B cell (primary cell): ENCODE results near the gene FRK. TPM values are rescaled to one million over a fixed set of nuclear protein-coding genes. Genes with fewer than 3 reads are reported as not detected.

Source experiments
- ATAC-seq: fragments of 200-7000 bp; cut with Tn5 transposase; one replicate; pipeline ENCODE4 v1.10.0; 2021; ENCODE audit warnings: low read depth, mild to moderate bottlenecking, moderate number of reproducible peaks, moderate library complexity
- CTCF ChIA-PET: fragments of 350-600 bp; sonication (Branson Sonifier 250); formaldehyde crosslinking; loops from one replicate; lab custom pipeline; 2021; ENCODE audit warnings: antibody characterized with exemption, inconsistent platforms; lab: Charles Lee
- POLR2A ChIA-PET: fragments of 350-600 bp; sonication (Branson Sonifier 250); formaldehyde crosslinking; loops from one replicate; lab custom pipeline; 2021; ENCODE audit warnings: antibody characterized with exemption; lab: Charles Lee
- DNase-seq: peaks from one replicate; pipeline ENCODE4 v3.0.0; 2013
- H2AFZ ChIP-seq: 2 replicates; pipeline ENCODE4 v1.6.1; 2012; ENCODE audit warnings: mild to moderate bottlenecking, low read depth, low read length; ENCODE audit not compliant: insufficient read depth, poor library complexity, severe bottlenecking
- H3K27ac ChIP-seq, 2 donors: 1 replicate in 1 of 2; 2 replicates in 1 of 2; pipeline ENCODE4 v1.5.1; 2012 to 2013; ENCODE audit warnings: low read length in 2 of 2, mild to moderate bottlenecking in 2 of 2, moderate library complexity in 1 of 2
- H3K27me3 ChIP-seq, 4 experiments: fragments of 200-600 bp in 1 of 4; sonication (generic) in 1 of 4; replicated peaks in 1 of 4; 1 replicate in 2 of 4; 2 replicates in 2 of 4; pipeline versions ENCODE4 v1.6.1 to v1.7.0; 2013 to 2016; ENCODE audit warnings: low read length in 3 of 4, mild to moderate bottlenecking in 2 of 4, mixed read lengths in 1 of 4, moderate library complexity in 1 of 4; ENCODE audit not compliant: insufficient read depth in 4 of 4, control insufficient read depth in 3 of 4; ENCODE audit errors: control extremely low read depth in 1 of 4
- H3K36me3 ChIP-seq, 2 experiments: replicated peaks in 1 of 2; 1 replicate in 1 of 2; 2 replicates in 1 of 2; pipeline versions ENCODE4 v1.6.1 to v1.7.1; 2013; ENCODE audit warnings: low read length in 1 of 2; ENCODE audit not compliant: insufficient read depth in 2 of 2, control insufficient read depth in 1 of 2; ENCODE audit errors: control extremely low read depth in 1 of 2, extremely low read depth in 1 of 2
- H3K4me1 ChIP-seq, 2 donors: fragments of 200-600 bp in 1 of 2; sonication (generic) in 1 of 2; 1 replicate in 1 of 2; 2 replicates in 1 of 2; pipeline versions ENCODE4 v1.5.1 to v1.6.1; 2013 to 2017; ENCODE audit warnings: low read length in 2 of 2; ENCODE audit not compliant: control insufficient read depth in 2 of 2, insufficient read depth in 2 of 2
- H3K4me2 ChIP-seq: replicated peaks from 2 replicates; pipeline ENCODE3; 2012; ENCODE audit warnings: mild to moderate bottlenecking, low read depth, low read length; ENCODE audit not compliant: poor library complexity, severe bottlenecking
- H3K4me3 ChIP-seq, 5 experiments: fragments of 200-600 bp in 1 of 5; sonication (generic) in 1 of 5; 1 replicate in 3 of 5; 2 replicates in 2 of 5; pipeline versions ENCODE4 v1.5.1 to v1.7.0; 2011 to 2016; ENCODE audit warnings: low read length in 4 of 5, mild to moderate bottlenecking in 4 of 5, low read depth in 2 of 5, control low read depth in 1 of 5, moderate library complexity in 1 of 5; ENCODE audit not compliant: insufficient read depth in 1 of 5; ENCODE audit errors: control extremely low read depth in 1 of 5, extremely low read depth in 1 of 5
- H3K79me2 ChIP-seq: fragments of 200-600 bp; sonication (generic); one replicate; pipeline ENCODE4 v1.6.0; 2016; ENCODE audit warnings: low read length; ENCODE audit not compliant: control insufficient read depth, insufficient read depth
- H3K9ac ChIP-seq: fragments of 200-600 bp; sonication (generic); 2 replicates; pipeline ENCODE4 v1.6.1; 2017; ENCODE audit warnings: mild to moderate bottlenecking, low read length, moderate library complexity
- H3K9me3 ChIP-seq, 3 donors: one replicate each; pipeline versions ENCODE4 v1.6.1 to v1.7.1; 2013; ENCODE audit warnings: low read length in 2 of 3; ENCODE audit not compliant: control insufficient read depth in 2 of 3, insufficient read depth in 1 of 3; ENCODE audit errors: control extremely low read depth in 1 of 3
- H4K20me1 ChIP-seq: 2 replicates; pipeline ENCODE4 v1.6.0; 2012; ENCODE audit warnings: mild to moderate bottlenecking, low read length; ENCODE audit not compliant: insufficient read depth, control insufficient read depth, poor library complexity, severe bottlenecking
- H3K27ac Mint-ChIP-seq: one replicate; pipeline ENCODE4 v1.8.0; 2021; ENCODE audit warnings: mixed read lengths
- H3K27me3 Mint-ChIP-seq: one replicate; pipeline ENCODE4 v1.8.0; 2021; ENCODE audit warnings: mixed read lengths
- H3K4me1 Mint-ChIP-seq: one replicate; pipeline ENCODE4 v1.8.0; 2021; ENCODE audit warnings: mixed read lengths
- H3K4me3 Mint-ChIP-seq: one replicate; pipeline ENCODE4 v1.8.0; 2021; ENCODE audit warnings: mixed read lengths
- H3K9me3 Mint-ChIP-seq: one replicate; pipeline ENCODE4 v1.8.0; 2022; ENCODE audit warnings: mixed read lengths; ENCODE audit not compliant: insufficient read depth
- CTCF ChIP-seq: fragments of 200-600 bp; IDR thresholded peaks from one replicate; pipeline ENCODE4 v1.8.0; 2022; ENCODE audit warnings: antibody characterized with exemption, mild to moderate bottlenecking
- EZH2 ChIP-seq: IDR thresholded peaks from 2 replicates; pipeline ENCODE4 v1.6.1; 2012; ENCODE audit warnings: borderline replicate concordance, low read depth, mild to moderate bottlenecking, moderate library complexity, low read length; ENCODE audit not compliant: insufficient read depth, poor library complexity, severe bottlenecking
- WGBS: methylation state at CpG from one replicate; pipeline ENCODE4 v1.1.5; 2013; ENCODE audit warnings: missing lambda C conversion rate; ENCODE audit not compliant: insufficient coverage; 5-methylcytosine and 5-hydroxymethylcytosine counted together
- intact Hi-C: fragments of 100-400 bp; cut with micrococcal nuclease; formaldehyde crosslinking; loops from one replicate; pipeline ENCODE4 v1.10.0; 2022
- polyA plus RNA-seq: library from polyadenylated mRNA; depleted of rRNA; stranded (reverse); fragments of >200 nt; gene quantifications from 2 replicates; pipeline ENCODE4 v1.2.3, GENCODE V29; 2012
- total RNA-seq, 2 donors: library from RNA; stranded (reverse); fragments of 120-200 nt in 1 of 2; gene quantifications; 1 replicate in 1 of 2; 2 replicates in 1 of 2; pipeline versions ENCODE4 v1.2.3 to v1.2.4, GENCODE V29; 2013 to 2022

Gene FRK
- total and polyA plus RNA-seq, 2 donors (not counting 1 experiment from before 2014, with no cell fraction given): 0.01 to 0.07 TPM

- H3K9me3 ChIP-seq: no peaks in the 10 kb centered on the region
- H3K4me1 ChIP-seq: no peaks in the 10 kb centered on the region
- no peak overlapping the region for H3K4me2 ChIP-seq
- H3K27ac Mint-ChIP-seq: no peak overlapping the region
- no peaks in the 10 kb centered on the region for H3K9me3 Mint-ChIP-seq
- no peak overlapping the region for H2AFZ ChIP-seq
- H4K20me1 ChIP-seq: no peaks in the 10 kb centered on the region
- intact Hi-C loops: no loop called here
- ATAC-seq: no peak
- H3K27ac ChIP-seq: no peak overlapping the region
- ChIA-PET POLR2A (no interaction called here), CTCF (no interaction called here)
- H3K27me3 Mint-ChIP-seq: peaks cover 3% of the 10 kb centered on the region
- TF ChIP-seq EZH2: no peak
- H3K36me3 ChIP-seq: no peaks in the 10 kb centered on the region
- H3K9ac ChIP-seq: no peak overlapping the region
- H3K4me3 ChIP-seq: no peak overlapping the region
- H3K79me2 ChIP-seq: no peaks in the 10 kb centered on the region
- H3K4me1 Mint-ChIP-seq: no peaks in the 10 kb centered on the region
- no peak for DNase-seq
- no peak overlapping the region for H3K4me3 Mint-ChIP-seq
- H3K27me3 ChIP-seq: no peaks in the 10 kb centered on the region
- no CpG with 5 or more reads among the region's 2 CpGs for WGBS
Measured at GRCh38 chr6:115976321-115976870, 84.3 kb downstream of the FRK start.

- Histone ChIP-seq H3K9me3 (no peaks in the 10 kb centered on the region), H3K9ac (no peak overlapping the region), H3K36me3 (no peaks in the 10 kb centered on the region), H3K4me2 (no peak overlapping the region), H4K20me1 (no peaks in the 10 kb centered on the region), H3K4me1 (no peaks in the 10 kb centered on the region), H2AFZ (no peak overlapping the region), H3K27ac (no peak overlapping the region), H3K4me3 (no peak overlapping the region), H3K27me3 (no peaks in the 10 kb centered on the region), H3K79me2 (no peaks in the 10 kb centered on the region)
- POLR2A ChIA-PET: no interaction called here
- Mint-ChIP-seq H3K27me3 (peaks cover 3% of the 10 kb centered on the region), H3K27ac (no peak overlapping the region), H3K4me3 (no peak overlapping the region), H3K9me3 (no peaks in the 10 kb centered on the region), H3K4me1 (no peaks in the 10 kb centered on the region)
- intact Hi-C loops: no loop called here
- CTCF ChIA-PET: no interaction called here
- DNase-seq (no peak), ATAC-seq (no peak)
- TF ChIP-seq EZH2 (no peak), CTCF (no peak)
- no CpG with 5 or more reads among the region's 2 CpGs for WGBS
Measured at GRCh38 chr6:115972679-115973078, 88.0 kb downstream of the FRK start.
